Spleen (tissue), 7 donors: ENCODE measurements around the gene FRMD4A.

Experiments used
- POLR2A ChIP-seq, 3 donors: fragments of 450-650 bp; IDR thresholded peaks; one replicate each; pipeline ENCODE4 v1.5.1; 2017; ENCODE audit warnings: antibody characterized with exemption in 3 of 3, mild to moderate bottlenecking in 1 of 3
- POLR2AphosphoS5 ChIP-seq, 3 donors: sonication (generic); formaldehyde crosslinking; IDR thresholded peaks; one replicate each; pipeline ENCODE4 v1.5.1; 2017; ENCODE audit warnings: antibody characterized with exemption in 3 of 3
- TF ChIP-seq, protein P1 (sequence below), 11 experiments: fragments of 200-600 bp in 7 of 11; fragments of 450-650 bp in 4 of 11; sonication (generic) in 4 of 11; IDR thresholded peaks in 8 of 11; conservative IDR thresholded peaks in 3 of 11; 1 replicate in 7 of 11; 2 replicates in 4 of 11; pipeline versions ENCODE4 v1.4.0 to v1.8.0; 2016 to 2021; ENCODE audit warnings: antibody characterized with exemption in 11 of 11, inconsistent platforms in 4 of 11, mild to moderate bottlenecking in 1 of 11
- donor health status: DM: no; HTN: no; CAD: no; lungs with moderate emphysema.
- donor health status: DM: no; HTN: no; CAD: no.
- donor health status: DM: no; HTN: no; CAD: no.

- TF ChIP-seq, protein P1, sequence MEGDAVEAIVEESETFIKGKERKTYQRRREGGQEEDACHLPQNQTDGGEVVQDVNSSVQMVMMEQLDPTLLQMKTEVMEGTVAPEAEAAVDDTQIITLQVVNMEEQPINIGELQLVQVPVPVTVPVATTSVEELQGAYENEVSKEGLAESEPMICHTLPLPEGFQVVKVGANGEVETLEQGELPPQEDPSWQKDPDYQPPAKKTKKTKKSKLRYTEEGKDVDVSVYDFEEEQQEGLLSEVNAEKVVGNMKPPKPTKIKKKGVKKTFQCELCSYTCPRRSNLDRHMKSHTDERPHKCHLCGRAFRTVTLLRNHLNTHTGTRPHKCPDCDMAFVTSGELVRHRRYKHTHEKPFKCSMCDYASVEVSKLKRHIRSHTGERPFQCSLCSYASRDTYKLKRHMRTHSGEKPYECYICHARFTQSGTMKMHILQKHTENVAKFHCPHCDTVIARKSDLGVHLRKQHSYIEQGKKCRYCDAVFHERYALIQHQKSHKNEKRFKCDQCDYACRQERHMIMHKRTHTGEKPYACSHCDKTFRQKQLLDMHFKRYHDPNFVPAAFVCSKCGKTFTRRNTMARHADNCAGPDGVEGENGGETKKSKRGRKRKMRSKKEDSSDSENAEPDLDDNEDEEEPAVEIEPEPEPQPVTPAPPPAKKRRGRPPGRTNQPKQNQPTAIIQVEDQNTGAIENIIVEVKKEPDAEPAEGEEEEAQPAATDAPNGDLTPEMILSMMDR (IDR thresholded peaks at IDR 0.05 in 8 of 11, conservative IDR thresholded peaks at IDR 0.05 in 3 of 11) = no peak
- peak in 1 of 3 donors; percentile 18 for TF ChIP-seq POLR2AphosphoS5 (IDR thresholded peaks at IDR 0.05)
- TF ChIP-seq POLR2A (IDR thresholded peaks at IDR 0.05) = no peak
These were observed 716.0 kb downstream of the FRMD4A start for GRCh38 chr10:13614530-13615332.
